Midbrain (tissue), 1 donor: ENCODE measurements around the gene PRND.
"Not testable (repeated sequence)": the region's sequence is repeated elsewhere in the genome, so short reads cannot be mapped to it uniquely, and the experiment has no call there.

ENCODE experiments used
- DNase-seq: peaks from one replicate; lab custom pipeline; 2025; lab: John Stamatoyannopoulos, UW

The PRND gene

DNA sequence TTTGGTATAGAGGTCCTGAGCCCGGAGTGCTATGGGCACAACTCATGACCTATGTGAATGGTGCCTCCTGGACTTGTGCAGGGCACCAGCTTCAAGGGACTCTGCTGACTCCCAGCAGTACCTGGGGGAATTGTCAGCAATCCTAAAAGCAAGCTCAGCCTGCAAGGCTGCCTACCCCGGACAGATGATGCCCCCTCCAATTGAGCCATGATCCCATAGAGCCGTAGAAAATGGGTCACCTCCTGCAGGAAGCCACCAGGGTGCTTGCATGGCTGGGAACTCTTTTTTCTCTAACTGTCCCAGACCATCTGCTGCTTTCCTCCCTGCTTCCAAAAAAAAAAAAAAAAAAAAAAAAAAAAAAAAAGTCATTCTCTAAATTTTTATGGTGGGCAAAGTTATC, 12.9 kb upstream of the PRND start:
- DNase-seq: no peak

DNA sequence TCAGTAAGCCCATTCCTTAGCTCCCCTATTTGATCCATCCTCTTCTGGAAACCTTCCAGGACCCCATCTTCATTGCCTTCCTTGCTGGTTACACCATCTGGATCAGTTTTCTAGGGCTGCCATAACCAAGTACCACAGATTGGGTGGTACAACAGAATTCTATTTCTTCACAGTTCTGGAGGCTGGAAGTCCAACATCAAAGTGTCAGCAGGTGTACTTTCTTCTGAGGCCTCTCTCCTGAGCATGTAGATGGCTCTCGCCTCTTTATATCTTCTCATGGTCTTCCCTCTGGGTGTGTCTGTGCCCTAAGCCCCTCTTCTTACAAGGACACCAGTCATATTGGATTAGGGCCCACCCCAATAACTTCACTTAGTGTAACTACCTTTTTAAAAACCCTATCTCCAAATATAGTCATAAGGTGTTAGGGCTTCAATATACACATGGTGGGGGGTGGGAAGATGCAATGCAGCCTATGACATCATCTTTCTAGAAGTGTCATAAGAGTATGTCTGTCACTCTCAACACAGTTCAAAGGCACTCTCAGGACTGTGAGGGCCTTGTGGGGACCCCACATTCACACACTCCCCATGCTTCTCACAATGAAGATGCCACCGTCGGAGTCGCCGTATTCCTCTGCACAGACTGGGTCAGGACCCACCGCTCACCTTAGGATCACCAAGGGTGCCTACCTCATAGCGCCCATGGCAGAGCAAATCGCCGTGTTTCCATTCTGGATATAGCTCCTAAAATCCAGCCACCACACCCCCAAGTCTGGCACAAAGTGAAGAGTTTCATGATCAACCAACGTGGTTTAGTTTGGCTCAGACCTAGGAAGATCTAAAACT, 12.2 kb upstream of the PRND start:
- no peak for DNase-seq

DNA sequence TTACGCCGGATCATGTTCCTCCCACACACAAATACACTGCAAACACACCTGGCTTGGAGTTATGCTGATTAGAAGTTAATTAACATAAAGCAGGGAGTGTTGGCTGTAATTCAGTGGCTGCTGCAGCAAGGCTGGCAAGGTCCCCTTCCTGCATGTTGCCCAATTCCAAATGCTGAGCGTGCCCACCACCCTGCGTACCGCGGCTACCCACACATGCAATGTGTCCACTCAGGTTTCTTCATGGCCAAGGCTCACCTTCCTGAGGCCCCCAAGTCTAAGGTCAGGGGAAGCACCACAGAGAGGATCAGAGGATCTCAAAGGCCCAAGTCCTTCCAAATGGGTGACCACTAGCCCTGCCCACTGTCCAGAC, 11.6 kb upstream of the PRND start:
- no peak for DNase-seq

DNA sequence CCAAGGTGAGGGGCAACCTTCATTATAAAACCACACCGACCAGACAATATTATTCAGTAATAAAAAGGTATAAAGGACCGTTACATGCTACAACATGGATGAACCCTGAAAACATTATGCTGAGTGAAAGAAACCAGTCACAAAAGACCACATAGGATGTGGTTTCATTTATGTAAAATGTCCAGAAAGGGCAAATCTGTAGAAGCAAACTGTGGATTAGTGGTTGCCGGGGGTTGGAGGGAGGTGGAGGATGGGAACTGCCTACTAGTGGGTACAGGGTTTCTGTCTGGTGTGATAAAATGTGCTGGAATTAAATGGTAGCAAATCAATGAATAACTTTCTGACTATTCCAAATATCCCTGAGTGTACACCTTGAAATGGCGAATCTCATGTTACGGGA, 10.2 kb upstream of the PRND start:
- no peak for DNase-seq

DNA sequence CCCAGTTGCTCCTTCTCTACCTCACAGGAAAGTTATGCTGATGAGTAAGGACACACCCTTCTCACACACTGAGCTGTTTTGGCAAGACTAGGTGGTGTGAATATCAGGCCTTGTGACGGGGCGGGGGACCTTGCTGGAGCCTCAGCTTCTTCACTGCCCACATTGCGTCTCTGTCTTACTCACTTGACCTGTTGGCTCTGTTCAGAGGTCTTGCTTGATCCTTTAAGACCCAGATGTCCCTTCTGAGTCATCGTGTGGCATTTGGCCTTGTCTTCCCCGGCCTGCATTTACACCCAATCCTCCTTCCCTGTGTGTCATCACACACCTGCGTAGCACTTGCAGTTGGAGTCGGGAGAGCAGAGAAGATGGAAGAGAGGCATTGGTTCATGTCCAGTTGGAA, 8.3 kb upstream of the PRND start:
- DNase-seq: no peak

DNA sequence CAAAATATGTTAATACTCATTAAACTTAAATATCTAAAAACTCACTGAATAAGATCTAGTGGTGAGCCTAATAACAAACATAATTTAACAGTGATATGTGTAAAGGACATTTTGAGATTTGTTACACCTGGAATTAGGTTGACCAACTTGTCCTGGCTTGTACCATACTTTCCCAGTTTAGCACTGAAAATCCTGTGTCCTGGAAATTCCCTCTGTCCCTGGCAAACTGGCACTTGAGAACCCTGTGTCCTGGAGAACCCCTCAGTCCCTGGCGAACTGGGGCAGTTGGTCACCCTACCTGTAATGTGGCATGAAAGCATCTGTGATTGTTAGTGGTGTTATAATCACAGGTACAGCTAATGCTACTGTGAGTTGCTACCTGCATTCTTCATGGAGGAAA, 6.9 kb upstream of the PRND start:
- no peak for DNase-seq

DNA sequence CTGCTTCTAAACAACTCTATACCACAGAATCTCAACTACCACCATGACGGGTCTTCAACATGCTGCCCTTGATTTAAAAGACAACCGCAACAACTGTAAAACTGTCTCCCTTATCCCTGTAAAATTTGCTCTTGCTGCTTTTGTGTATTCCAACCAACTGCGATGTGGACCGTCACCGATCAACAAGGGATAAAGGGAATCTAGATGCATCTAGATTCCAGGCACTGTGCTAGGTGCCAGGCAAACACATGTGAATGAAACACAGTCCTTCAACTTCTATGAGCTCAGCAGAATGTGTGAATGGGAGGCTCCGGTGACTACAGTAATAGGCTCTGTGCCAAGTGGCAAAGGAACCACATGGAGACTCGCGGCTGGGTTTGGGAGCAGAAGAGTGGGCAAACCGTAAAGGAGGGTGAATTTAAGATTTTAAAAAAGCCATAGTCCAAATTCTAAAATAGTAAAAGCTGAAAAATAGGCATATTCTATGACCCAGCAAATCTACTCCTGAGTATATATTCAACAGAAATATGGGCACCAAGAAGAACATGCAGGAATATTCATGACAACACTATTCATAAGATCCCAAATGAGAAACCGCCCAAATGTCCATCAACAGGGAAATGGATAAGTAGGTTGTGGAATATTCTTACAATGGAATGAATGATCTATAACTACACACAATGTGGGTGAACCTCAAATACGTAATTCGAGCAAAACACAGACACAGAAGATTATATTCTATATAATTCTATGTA, 3.7 kb upstream of the PRND start:
- no peak for DNase-seq

DNA sequence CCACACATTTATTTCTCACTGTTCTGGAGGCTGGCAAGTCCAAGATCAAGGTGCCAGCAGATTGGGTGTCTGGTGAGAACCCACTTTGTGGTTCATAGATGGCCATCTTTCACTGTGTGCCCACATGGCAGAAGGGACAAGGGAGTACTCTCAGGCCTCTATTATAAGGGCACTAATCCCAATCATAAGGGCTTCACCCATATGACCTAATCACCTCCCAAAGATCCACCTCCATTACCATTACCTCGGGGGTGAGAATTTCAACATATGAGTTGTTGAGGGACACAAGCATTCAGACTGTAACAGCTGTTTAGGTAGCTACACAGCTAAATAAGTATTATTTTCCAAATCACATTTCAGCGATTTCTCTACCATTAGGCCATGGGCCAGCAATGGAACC, 2.5 kb upstream of the PRND start:
- no peak for DNase-seq

DNA sequence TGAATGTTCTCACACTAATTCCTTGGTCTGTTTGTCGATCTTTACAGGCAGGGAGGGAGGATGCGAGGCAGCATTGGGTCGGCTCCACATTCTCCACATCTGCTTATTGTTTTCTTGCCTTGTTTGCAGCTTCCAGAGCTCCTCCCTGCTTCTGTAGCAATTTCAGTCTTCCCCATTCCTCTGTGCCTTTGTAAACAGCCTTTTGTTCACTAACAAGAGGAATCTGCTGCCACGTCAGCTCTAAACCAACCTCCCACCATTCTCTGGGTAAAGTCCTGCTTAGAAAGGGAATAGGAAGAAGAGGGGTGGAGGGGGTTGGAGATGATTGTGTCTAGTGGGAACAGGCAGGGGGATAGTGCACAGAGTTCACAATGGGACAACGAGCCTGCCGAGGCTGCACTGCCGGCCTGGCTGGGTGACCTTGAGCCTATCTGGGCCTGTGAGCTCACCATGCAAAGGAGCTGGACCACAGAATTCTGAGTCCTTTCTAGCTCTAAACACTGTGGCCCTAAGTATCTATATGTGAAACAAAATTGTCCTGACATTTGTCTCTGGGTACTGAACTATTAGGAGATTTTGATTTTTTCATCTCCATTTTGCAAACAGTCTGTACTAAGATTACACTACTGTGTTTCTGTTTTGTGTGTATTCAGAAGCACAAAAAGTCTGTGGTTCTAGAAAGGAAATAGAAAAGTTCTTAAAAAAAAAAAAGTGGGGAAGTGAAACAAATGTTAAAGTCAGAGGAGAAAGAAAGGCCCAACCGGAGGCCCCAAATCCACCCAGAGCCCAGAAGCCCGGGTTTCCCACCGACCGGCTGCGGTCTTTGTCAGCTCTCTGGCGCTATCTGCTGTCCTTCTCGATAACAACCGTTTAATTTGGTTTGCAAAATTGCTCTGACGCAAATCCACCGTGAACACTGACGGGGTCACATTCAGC, 1.4 kb upstream of the PRND start:
- DNase-seq: peak; percentile 92

DNA sequence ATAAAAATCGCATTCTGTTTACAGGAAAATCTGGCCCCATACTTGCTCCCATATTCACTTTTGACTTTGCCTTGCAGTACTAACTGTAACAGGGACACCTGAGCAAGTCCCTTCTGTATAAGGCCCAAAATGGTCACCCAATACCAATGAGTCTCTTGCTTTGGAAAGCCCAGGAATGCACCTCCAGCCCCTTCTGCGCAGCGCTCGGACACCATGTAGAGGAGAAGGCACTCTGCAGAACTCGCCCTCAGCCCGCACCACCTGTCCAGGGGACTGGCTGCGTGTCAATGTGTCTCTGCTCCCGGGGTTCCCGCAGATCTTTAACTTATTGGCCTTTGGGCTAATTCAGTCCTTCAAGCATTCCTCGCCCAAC, 746 bp upstream of the PRND start:
- DNase-seq: no peak

DNA sequence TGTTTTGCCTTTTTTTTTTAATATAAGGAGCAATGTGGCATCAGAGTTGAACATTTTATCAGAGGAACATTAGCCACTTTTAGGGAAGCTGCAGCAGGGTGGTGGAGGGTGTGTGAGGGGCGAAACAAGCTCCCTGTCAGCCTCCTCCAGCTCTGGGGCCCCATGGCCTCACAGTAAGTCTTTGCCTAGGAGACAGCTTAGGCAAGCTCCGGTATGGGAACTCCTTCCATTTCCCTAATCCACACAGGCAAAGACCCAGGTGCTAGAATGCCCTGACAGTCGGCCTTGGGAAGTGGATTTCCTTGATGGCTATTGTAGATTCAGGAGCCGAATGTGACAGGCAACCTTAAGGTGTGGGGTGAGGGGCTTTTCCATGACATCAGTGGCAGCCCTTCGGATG, 862 bp downstream of the PRND start:
- DNase-seq: no peak

DNA sequence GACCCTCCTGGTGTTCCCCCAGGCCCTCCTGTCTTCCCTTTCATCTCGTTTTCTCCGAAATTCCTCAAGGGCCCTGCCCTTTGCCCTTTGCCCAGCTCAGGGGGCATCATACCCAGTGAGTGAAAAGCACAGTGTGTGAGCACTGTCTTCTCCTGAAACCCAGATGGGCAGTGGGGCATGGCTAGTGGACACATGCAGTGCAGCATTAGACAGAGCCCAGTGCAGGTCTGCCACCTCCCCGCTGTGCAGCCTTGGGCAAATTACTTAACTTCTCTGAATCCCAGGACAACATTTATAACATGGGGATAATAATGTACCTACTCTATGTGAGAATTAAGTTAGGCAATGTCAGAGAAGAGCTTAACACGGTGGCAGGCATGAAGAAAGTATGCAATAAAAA, 1.3 kb downstream of the PRND start:
- DNase-seq: no peak

DNA sequence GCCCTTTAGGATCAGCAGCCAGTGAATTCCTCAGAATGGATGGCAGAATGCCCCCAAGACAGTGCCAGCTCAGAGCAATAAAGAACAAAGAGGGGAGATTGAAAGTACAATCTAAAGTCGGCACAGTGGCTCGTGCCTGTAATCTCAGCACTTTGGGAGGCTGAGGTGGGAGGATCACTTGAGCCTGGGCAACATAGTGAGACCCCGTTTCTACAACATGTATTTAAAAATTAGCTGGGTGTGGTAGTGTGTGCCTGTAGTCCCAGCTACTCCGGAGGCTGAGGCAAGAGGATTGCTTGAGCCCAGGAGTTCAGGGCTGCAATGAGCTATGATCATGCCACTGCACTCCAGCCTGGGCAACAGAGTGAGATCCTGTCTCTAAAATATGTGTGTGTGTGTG, 1.8 kb downstream of the PRND start:
- DNase-seq: not testable (repeated sequence)

DNA sequence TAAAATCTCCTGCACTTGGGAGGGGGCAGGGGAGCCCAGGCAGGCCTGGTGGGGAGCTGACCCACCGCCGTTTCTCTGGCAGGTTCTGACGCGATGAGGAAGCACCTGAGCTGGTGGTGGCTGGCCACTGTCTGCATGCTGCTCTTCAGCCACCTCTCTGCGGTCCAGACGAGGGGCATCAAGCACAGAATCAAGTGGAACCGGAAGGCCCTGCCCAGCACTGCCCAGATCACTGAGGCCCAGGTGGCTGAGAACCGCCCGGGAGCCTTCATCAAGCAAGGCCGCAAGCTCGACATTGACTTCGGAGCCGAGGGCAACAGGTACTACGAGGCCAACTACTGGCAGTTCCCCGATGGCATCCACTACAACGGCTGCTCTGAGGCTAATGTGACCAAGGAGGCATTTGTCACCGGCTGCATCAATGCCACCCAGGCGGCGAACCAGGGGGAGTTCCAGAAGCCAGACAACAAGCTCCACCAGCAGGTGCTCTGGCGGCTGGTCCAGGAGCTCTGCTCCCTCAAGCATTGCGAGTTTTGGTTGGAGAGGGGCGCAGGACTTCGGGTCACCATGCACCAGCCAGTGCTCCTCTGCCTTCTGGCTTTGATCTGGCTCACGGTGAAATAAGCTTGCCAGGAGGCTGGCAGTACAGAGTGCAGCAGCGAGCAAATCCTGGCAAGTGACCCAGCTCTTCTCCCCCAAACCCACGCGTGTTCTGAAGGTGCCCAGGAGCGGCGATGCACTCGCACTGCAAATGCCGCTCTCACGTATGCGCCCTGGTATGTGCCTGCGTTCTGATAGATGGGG, 3.0 kb downstream of the PRND start:
- no peak for DNase-seq

DNA sequence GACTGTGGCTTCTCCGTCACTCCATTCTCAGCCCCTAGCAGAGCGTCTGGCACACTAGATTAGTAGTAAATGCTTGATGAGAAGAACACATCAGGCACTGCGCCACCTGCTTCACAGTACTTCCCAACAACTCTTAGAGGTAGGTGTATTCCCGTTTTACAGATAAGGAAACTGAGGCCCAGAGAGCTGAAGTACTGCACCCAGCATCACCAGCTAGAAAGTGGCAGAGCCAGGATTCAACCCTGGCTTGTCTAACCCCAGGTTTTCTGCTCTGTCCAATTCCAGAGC, 3.5 kb downstream of the PRND start:
- no peak for DNase-seq

DNA sequence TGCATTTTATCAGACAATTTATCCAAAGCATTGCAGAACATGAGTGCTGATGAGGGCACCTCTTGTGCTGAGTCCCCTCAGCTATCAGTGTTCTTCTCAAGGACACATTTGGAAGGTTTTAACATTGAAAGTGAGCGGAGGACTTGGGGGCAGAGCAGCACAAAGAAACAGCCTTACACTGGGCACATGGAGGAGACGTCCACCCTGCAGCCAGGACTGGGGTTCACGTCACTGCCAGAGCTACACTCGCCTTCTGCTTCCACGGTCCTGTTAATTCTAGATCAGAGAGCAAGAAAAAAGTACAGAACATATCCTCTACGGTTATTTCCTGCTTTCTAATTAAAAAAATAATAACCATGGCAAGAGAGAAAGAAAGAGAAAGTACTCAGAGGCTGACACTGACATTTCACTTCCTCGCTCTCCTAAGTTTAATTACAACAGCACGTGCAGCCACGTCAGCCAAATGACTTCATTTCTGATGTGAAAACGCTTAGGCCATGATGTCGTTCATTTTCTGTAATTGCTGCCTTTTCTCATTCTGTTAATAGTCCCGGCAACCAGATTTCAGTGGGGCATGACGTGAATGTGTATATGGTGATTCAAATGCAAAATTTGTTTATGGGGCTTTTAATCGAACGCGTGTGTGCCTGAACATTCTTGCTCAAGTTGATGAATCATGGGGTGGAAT, 5.1 kb downstream of the PRND start:
- no peak for DNase-seq

DNA sequence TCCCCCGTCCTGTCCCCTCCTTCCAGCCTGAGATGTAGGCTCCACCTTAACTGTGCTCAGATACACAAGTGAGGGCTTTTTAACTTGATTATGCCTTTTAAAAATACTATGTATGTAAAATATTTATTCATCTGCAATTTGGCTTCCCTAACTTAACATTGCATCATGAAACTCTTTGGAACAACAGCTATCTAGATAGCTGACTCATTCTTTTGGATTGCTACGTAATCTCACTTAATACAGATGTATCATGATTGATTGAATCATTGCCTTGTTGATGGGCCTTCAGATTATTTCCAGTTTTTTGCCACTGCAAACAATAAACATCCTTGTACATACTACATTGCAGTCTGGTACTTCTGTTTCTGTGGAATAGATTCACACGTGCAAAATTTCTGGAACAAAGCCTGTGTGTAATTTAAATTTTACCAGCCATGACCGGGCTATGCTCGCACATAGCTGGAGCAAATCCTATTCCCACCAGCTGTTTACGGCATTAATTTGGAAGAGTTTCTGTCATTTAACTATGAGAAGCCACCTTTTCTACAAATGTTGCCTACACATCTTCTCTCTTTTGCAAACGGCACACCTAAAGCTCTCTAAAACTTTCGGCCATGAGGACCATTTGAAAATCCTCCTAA, 6.5 kb downstream of the PRND start:
- DNase-seq: no peak

DNA sequence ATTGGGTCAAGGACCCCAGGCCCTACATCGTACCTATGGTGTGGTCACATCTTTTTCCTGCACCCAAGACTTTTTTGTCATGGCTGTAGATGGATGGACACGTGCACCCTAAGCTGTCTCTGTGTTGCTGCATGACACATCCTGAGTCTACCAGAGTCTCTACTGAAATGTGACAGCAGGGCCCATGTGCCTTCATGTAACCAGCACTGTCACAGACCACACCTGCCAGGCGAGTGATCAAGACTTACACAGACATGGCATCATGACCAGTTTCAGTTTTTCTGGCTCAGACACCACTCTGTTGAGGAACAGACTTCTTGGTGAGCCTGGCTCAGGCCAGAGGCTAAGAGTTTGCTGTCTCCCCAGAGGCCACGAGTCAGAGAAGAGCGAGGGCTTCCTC, 7.6 kb downstream of the PRND start:
- DNase-seq: no peak

DNA sequence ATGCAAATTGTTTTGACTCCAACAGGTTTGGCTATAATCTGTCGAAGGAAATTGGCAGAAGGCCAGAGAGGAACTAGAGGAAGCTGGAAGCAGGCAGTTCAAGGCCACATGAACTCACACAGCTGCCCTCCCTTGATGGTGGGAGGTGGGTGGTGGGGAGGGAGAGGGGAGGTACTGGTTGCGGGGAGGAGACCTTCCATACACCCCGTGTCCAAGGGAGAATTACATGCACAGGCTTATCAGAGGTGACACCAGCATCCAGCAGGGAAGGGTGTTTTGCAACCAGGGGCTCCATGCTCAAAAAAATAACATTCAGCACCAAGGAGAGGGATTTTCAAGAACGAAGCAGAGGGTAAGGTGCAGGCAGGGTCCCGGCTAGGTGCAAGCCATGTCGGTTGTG, 9.1 kb downstream of the PRND start:
- no peak for DNase-seq

DNA sequence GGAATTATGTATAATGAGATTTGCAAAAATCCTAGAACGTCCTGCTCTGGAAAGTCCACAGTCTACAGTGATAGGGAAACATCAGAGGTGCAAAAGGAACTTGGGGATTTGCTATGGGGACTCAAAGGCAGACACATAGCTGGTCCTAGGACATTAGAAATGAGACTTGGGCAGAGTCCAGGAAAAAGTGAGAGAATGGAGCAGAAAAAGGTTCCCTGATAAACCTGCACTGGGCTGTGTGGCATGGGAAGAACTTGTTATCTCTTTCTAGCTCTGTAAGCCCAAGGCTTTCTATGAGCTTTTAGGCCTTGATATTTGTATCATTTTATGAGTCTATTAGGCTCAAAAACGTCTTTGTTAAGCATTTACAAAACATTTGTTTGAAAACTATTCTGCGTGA, 15.2 kb downstream of the PRND start:
- DNase-seq: no peak
